HG03066 (cell line): ENCODE measurements around the gene ZC3H7B.

Experiments used
- ATAC-seq: cut with Tn5 transposase; IDR thresholded peaks from one replicate; pipeline ENCODE4 v1.9.1; 2021; ENCODE audit warnings: low read depth; ENCODE audit not compliant: unreplicated experiment

The ZC3H7B gene

GRCh38 chr22:41352058-41352457, 50.7 kb downstream of the ZC3H7B start:
- no peak for ATAC-seq

DNA sequence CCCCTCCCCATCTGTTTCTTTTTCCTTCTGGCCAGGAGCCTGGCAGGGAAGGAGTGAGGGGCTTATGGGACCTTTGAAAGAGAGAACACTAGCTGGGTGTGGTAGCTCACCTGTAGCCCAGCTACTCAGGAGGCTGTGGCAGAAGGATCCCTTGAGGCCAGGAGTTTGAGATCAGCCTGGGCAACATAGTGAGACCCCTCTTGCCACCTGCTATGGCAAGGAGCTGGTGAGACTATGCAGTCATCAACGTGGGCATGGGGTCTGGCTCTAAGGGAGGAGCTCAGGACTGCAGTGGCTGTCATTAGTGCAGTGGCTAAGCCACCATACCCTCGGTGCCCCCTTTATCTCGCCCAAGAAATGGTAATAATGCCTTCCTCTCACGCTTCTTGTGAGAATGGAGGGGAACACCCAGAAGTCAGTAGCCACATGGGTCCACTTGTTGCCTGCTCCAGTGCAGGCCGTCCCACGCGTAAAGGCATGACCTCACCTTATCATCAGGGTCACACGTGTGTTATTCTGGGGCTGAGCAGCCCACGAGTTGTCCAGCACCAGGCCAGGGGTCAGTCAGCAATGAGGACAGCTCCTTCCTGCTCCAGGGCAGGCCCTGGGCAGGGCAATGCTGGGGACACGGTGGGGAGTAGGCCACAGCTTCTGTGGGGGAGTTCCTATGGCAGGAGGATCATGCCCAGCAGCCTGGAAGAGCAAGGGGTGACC, 52.7 kb downstream of the ZC3H7B start:
- ATAC-seq, result no peak

DNA sequence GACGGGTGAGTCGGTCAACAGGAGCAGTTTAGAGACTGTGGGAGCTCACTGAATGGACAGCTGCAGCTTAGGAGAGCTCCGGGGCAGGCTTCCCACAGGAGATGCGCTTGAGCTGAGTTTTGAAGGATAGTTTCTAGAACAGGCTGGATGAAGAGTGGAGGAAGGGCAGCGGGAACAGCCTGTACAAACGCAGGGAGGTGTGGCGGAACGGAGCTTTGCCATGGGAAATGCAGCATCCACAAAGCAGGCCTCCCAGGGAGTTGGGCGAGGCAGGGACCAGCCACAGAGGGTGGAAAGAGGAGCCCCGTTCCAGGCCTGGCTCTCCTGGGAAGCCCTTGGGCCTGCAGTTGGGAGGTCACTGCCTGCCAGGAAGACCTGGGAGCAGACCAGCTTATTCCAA, 53.7 kb downstream of the ZC3H7B start:
- no peak for ATAC-seq

- ATAC-seq, result no peak
Observed at GRCh38 chr22:41355895-41356294, 54.6 kb downstream of the ZC3H7B start.

DNA sequence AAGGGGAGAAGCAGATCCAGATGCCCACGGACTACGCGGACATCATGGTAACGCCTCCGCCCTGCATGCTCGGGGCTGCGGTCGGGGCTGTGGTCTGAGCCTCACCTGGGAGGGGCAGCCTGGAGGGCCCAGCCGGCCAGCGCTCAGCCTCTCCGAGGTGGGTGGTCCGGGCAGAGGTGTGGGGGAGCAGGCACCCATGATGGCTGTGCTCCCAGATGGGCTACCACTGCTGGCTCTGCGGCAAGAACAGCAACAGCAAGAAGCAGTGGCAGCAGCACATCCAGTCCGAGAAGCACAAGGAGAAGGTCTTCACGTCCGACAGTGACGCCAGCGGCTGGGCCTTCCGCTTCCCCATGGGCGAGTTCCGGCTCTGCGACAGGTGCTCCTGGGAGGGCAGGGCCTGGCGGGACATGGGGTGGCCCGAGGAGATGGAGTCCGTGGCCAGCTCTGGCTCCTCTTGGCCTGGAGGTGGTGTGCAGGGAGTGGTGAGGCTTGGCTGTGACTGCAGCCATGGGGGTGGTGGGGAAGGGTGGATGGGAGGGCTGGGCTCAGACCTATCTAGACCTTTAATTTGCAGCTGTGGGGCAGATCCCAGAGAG, 55.2 kb downstream of the ZC3H7B start:
- ATAC-seq, result no peak

DNA sequence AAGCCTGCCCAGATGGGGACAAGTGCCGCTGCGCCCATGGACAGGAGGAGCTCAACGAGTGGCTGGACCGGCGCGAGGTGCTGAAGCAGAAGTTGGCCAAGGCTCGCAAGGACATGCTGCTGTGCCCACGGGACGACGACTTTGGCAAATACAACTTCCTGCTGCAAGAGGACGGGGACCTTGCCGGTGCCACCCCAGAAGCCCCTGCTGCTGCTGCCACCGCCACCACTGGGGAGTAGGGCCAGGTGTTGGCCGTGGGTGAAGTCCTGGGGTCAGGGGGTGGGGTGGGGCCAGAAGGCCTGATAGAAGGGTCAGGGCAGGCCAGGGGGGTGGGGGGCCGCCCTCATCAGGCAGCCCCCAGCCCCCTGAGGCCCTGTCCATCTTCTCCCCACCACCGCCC, 55.9 kb downstream of the ZC3H7B start:
- ATAC-seq, result no peak

- no peak for ATAC-seq
Observed at GRCh38 chr22:41358927-41359326, 57.6 kb downstream of the ZC3H7B start.

- no peak for ATAC-seq
Observed at GRCh38 chr22:41359376-41359775, 58.1 kb downstream of the ZC3H7B start.

DNA sequence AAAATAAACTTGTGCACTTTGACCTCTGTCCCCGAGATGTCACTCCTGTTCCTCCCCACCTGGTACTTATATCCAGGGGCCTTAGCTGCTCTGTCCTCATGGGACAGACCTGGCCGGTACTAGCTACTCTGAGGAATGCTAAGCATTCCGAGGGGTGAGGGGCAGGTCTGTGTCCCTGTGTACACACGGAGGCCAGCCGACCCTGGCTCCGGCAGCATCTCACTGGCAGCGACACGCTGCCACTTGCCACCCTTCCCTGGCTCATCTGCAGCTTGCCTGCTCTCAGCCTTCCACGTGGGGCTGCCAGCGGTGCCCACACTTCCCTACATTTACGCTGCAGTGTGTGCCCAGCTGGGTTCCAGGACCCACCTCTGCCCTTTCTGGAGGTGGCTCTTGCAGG, 58.8 kb downstream of the ZC3H7B start:
- no peak for ATAC-seq

- no peak for ATAC-seq
Observed at GRCh38 chr22:41361716-41362310, 60.5 kb downstream of the ZC3H7B start.

GRCh38 chr22:41362615-41363014, 61.3 kb downstream of the ZC3H7B start:
- ATAC-seq, result no peak

- ATAC-seq, result no peak
Observed at GRCh38 chr22:41364233-41364632, 62.9 kb downstream of the ZC3H7B start.

GRCh38 chr22:41364955-41365354, 63.6 kb downstream of the ZC3H7B start:
- ATAC-seq, result no peak

DNA sequence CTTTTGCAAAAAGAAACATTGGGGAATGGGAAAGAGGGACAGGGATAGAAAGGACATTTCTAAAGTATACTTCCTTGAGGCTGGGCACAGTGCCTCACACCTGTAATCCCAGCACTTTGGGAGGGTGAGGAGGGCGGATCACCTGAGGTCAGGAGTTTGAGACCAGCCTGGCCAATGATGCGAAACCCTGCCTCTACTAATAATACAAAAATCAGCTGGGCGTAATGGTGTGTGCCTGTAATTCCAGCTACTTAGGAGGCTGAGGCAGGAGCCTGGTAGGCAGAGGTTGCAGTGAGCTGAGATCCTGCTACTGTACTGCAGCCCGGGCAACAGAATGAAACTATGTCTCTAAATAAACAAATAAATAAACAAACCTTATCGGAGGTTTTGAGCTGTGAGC, 64.1 kb downstream of the ZC3H7B start:
- no peak for ATAC-seq

GRCh38 chr22:41366323-41367029, 65.2 kb downstream of the ZC3H7B start:
- ATAC-seq, result no peak

- ATAC-seq, result no peak
Observed at GRCh38 chr22:41367039-41367679, 65.8 kb downstream of the ZC3H7B start.

GRCh38 chr22:41367680-41368542, 66.6 kb downstream of the ZC3H7B start:
- ATAC-seq, result no peak

DNA sequence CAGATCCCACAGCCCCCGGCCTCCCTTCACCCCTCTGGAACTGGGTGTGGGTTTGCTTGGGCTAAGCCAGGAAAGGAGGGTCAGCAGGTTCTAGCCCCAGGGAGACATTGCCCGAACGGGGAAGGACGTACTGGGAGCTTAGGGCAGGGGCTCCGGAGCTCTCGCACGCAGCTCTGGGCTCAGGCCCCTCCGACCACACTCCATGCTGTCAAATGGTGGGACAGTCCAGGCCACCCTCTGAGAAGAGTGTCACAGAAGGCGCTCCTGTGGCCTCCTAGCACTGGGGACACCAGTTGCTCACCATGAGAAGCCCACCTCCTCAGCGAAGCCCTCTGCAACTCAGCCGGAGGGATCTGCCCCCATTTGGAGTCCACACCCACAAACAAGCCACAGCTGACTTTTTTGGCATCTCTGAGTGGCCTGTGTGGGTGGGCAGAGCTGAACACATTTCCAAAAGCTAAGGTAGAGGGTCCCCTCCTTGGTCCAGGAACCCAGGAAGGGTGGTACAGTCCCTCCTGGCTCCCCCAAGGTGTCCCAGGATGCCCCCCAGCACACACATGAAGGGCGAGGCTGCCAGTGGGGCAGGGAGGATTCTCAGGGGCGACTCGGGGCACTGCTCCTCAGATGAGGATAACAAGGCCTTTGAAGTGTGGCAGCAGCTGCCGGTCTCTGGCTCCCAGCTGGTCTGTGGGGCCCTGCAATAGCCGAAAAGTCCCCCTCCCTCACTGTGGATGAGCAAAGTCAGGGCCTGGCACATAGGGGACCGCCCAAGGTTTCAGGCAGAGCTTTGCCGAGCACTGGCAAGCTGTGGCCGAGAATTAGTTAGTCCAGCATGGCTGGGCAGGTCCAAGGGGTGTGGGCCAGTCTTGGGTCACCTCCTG, 67.5 kb downstream of the ZC3H7B start:
- ATAC-seq, result no peak

DNA sequence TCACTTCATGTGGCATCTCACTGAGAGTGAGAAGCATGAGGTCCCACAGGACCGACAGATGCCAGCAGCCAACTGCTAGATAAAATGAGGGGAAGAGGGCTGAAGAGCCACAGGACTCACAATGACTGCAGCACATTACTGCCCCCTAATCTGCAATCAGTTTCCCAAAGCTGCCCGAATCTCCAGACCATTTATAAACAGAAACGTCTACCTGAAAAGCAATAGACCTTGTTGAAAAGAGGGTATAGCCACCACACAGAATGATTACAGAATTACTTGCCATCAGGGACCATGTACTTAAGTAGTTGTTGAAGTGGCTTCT, 68.1 kb downstream of the ZC3H7B start:
- ATAC-seq, result no peak
